ENCODE data around the gene OLAH. TPM values are rescaled to one million over a fixed set of nuclear protein-coding genes. Genes with fewer than 3 reads are reported as not detected.

Gene OLAH
- total RNA-seq, 1 experiment from 2014 or later = not detected

- Histone ChIP-seq H3K9ac (ENCODE audit: low read length) (peak overlapping the region; percentile 45; the same call in 1 of the 2 replicates), H3K27ac (ENCODE audit: low read length) (peak overlapping the region; percentile 30; the same call in 1 of the 2 replicates), H3K9me2 (replicated peaks; ENCODE audit: low read length) (no peaks in the 10 kb centered on the region), H4K20me1 (ENCODE audit: low read length) (no peaks in the 10 kb centered on the region), H3K4me1 (ENCODE audit: insufficient read depth, low read length) (peaks cover 11% of the 10 kb centered on the region; the same call in 1 of the 2 replicates), H3K4me3 (ENCODE audit: low read length) (peak overlapping the region; percentile 74), H2AFZ (ENCODE audit: low read length) (peak overlapping the region; percentile 77), H3K27me3 (ENCODE audit: low read length) (no peaks in the 10 kb centered on the region), H3K36me3 (ENCODE audit: low read depth, low read length) (no peaks in the 10 kb centered on the region), H3K4me2 (ENCODE audit: low read length) (peak overlapping the region; percentile 83), H3K79me2 (ENCODE audit: low read length) (no peaks in the 10 kb centered on the region), H3K9me3 (ENCODE audit: low read length) (no peaks in the 10 kb centered on the region), H3F3A (ENCODE audit: low read length, unreplicated experiment) (no peaks in the 10 kb centered on the region)
- CTCF ChIA-PET = interaction anchor here (0.7 kb wide), 1 partner anchor 179 kb away, joined by 3 read pairs; no protein-coding TSS in a partner anchor
- DNase-seq = no peak
- no peak for TF ChIP-seq EZH2phosphoT487 (IDR thresholded peaks at IDR 0.05; ENCODE audit: borderline replicate concordance, low read length)
- TF ChIP-seq, protein P1, sequence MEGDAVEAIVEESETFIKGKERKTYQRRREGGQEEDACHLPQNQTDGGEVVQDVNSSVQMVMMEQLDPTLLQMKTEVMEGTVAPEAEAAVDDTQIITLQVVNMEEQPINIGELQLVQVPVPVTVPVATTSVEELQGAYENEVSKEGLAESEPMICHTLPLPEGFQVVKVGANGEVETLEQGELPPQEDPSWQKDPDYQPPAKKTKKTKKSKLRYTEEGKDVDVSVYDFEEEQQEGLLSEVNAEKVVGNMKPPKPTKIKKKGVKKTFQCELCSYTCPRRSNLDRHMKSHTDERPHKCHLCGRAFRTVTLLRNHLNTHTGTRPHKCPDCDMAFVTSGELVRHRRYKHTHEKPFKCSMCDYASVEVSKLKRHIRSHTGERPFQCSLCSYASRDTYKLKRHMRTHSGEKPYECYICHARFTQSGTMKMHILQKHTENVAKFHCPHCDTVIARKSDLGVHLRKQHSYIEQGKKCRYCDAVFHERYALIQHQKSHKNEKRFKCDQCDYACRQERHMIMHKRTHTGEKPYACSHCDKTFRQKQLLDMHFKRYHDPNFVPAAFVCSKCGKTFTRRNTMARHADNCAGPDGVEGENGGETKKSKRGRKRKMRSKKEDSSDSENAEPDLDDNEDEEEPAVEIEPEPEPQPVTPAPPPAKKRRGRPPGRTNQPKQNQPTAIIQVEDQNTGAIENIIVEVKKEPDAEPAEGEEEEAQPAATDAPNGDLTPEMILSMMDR (conservative IDR thresholded peaks at IDR 0.05; ENCODE audit: low read depth, low read length) = no peak
- no peak for TF ChIP-seq EZH2 (IDR thresholded peaks at IDR 0.05; ENCODE audit: low read length, unreplicated experiment)
- BruUV-seq (replicated peaks) = TSS peak; percentile 54
- POLR2A ChIA-PET (ENCODE audit: unreplicated experiment) = interaction anchor here (0.7 kb wide), 1 partner anchor 70 kb away, joined by 5 read pairs; no protein-coding TSS in a partner anchor
- ATAC-seq = peak; percentile 4; the same call in 1 of the 2 replicates
- intact Hi-C loops (cut with micrococcal nuclease) = no loop called here
These were observed 40.1 kb downstream of the OLAH start for GRCh38 chr10:15083674-15084501.

- intact Hi-C loops (cut with micrococcal nuclease) = no loop called here
- H3F3A ChIP-seq (ENCODE audit: low read length, unreplicated experiment) = no peaks in the 10 kb centered on the region
- no peak for TF ChIP-seq EZH2phosphoT487 (IDR thresholded peaks at IDR 0.05; ENCODE audit: borderline replicate concordance, low read length)
- TF ChIP-seq, protein P1 (conservative IDR thresholded peaks at IDR 0.05; ENCODE audit: low read depth, low read length) = 0 out of 2 replicates have a peak, but pooled peaks have one; percentile 24
- no peak for TF ChIP-seq EZH2 (IDR thresholded peaks at IDR 0.05; ENCODE audit: low read length, unreplicated experiment)
- peak overlapping the region; percentile 77 for H2AFZ ChIP-seq (ENCODE audit: low read length)
- peak overlapping the region; percentile 45; the same call in 1 of the 2 replicates for H3K9ac ChIP-seq (ENCODE audit: low read length)
- peak overlapping the region; percentile 83 for H3K4me2 ChIP-seq (ENCODE audit: low read length)
- H3K27me3 ChIP-seq (ENCODE audit: low read length) = no peaks in the 10 kb centered on the region
- ChIA-PET POLR2A (ENCODE audit: unreplicated experiment) (interaction anchor here (0.7 kb wide), 1 partner anchor 71 kb away, joined by 5 read pairs; no protein-coding TSS in a partner anchor), CTCF (interaction anchor here (0.7 kb wide), 1 partner anchor 180 kb away, joined by 3 read pairs; no protein-coding TSS in a partner anchor)
- H3K4me3 ChIP-seq (ENCODE audit: low read length) = peak overlapping the region; percentile 74
- peak; percentile 81 for ATAC-seq
- H3K36me3 ChIP-seq (ENCODE audit: low read depth, low read length) = no peaks in the 10 kb centered on the region
- no peaks in the 10 kb centered on the region for H3K9me3 ChIP-seq (ENCODE audit: low read length)
- H3K4me1 ChIP-seq (ENCODE audit: insufficient read depth, low read length) = peaks cover 11% of the 10 kb centered on the region; the same call in 1 of the 2 replicates
- H4K20me1 ChIP-seq (ENCODE audit: low read length) = no peaks in the 10 kb centered on the region
- BruUV-seq (replicated peaks) = no TSS peak
- DNase-seq = peak; percentile 90
- no peaks in the 10 kb centered on the region for H3K79me2 ChIP-seq (ENCODE audit: low read length)
- peak overlapping the region; percentile 49 for H3K27ac ChIP-seq (ENCODE audit: low read length)
- no peaks in the 10 kb centered on the region for H3K9me2 ChIP-seq (replicated peaks; ENCODE audit: low read length)
These were observed 40.8 kb downstream of the OLAH start for GRCh38 chr10:15084502-15084922.

Data from PC-3 (cell line).